Dermis blood vessel endothelial cell (primary cell): Measurements from ENCODE around the gene CLDN4. TPM values are rescaled to one million over a fixed set of nuclear protein-coding genes. Genes with fewer than 3 reads are reported as not detected.
"Not testable (repeated sequence)": the region's sequence is repeated elsewhere in the genome, so short reads cannot be mapped to it uniquely, and the experiment has no call there.

ENCODE experiments used
- DNase-seq: peaks from one replicate; pipeline ENCODE4 v3.0.0; 2010
- total RNA-seq: library from RNA; depleted of rRNA; stranded (reverse); fragments of >200 nt; gene quantifications from 2 replicates; pipeline ENCODE4 v1.2.3, GENCODE V29; 2014

The CLDN4 gene
- total RNA-seq, 1 donor from 2014 or later: 1.2 TPM

GRCh38 chr7:73844131-73844547, 13.3 kb downstream of the CLDN4 start:
- no peak for DNase-seq

- DNase-seq: no peak
These were observed 14.2 kb downstream of the CLDN4 start for GRCh38 chr7:73844848-73845460.

GRCh38 chr7:73845701-73846195, 15.0 kb downstream of the CLDN4 start:
- not testable (repeated sequence) for DNase-seq

- DNase-seq: no peak
These were observed 17.3 kb downstream of the CLDN4 start for GRCh38 chr7:73847941-73848723.

DNA sequence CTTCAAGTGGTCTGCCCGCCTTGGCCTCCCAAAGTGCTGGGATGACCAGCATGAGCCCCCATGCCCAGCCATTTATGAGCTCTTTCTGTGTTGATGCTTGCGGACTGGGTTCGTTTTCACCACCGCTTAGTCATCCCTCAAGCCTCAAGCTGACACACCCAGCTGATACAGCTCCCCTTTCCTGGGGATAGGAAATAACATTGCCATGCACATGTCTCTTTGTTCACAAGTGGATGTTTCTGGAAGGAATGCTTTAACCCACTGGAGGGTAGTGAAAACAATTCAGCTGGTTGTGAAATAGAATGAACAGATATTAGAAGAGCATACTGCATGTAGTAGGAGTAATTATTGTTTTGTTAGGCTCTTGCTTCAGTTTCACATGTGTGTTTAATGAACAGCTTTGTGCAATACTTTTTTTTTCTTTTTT, 20.0 kb downstream of the CLDN4 start:
- peak; percentile 91 for DNase-seq

DNA sequence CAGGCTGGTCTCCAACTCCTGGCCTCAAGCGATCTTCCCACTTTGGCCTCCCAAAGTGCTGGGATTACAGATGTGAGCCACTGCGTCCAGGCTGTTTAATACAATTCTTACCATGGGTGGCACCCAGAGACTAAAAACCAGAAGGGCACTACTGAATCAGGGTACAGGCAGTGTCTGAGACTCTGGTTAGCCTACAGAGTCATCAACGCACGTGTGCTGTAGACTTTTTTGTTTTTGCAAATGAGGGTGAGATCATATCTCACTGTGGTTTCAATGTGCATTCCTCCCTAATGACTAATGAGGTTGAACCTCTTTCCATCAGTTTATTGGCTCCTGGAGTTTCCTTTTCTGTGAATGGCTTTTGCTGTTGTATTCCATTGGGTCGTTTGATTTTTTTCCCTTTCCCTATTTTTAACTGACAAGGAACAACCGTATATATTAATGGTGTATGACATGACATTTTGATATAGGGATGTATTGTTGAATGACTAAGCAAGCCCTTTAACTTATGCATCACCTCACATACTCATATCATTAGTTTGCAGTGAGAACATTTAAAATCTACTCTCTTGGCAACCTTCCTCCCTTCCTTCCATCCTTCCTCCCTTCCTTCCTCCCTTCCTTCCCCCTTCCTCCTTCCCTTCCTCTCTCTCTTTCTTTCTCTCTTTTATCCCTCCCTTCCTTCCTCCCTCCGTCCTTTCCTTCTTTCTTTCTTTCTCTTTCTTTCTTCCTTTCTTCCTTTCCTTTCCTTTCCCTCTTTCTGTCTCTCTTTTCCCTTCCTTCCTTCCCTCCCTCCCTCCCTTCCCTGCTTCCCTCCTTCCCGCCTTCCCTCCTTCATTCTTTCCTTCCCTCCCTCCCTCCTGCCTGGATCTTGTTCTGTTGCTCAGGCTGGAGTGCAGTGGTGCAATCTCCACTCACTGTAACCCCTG, 20.9 kb downstream of the CLDN4 start:
- DNase-seq: peak; percentile 96

DNA sequence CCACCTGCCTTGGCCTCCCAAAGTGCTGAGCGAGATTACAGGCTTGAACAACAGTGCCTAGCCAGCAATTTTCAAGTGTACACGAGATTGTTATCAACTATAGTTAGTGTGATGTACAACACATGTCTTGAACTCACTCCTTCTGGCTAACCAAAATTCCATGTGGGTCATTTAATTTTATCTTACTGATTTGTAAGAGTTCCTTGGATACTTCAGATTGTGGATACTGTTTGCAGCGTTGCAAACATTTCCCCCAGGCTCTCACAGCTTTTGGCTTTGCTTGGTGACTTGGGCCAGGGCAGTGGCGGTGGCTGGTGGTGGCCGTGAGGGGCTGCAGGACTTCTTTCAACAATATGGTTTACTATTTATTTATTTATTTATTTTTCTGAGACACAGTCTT, 21.7 kb downstream of the CLDN4 start:
- no peak for DNase-seq

DNA sequence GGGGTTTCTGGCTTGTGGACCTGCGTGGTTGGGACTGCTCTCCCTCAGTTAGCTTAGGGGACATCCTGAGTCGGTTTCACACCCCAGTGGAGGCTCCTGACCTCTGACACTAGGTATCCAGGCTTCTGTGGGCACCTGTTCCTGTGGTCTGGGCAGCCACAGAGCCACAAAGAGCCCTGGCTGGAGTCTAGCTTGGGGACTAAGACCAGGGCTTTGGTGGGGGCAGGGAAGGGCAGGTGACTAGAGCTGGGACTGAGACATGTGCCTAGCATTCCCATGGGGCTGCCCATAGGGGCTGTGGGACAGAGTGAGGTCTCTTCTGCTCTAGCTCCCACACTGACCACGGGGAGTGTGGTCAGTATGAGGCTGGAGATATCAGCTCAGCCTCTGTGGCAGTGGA, 26.1 kb downstream of the CLDN4 start:
- DNase-seq: no peak

DNA sequence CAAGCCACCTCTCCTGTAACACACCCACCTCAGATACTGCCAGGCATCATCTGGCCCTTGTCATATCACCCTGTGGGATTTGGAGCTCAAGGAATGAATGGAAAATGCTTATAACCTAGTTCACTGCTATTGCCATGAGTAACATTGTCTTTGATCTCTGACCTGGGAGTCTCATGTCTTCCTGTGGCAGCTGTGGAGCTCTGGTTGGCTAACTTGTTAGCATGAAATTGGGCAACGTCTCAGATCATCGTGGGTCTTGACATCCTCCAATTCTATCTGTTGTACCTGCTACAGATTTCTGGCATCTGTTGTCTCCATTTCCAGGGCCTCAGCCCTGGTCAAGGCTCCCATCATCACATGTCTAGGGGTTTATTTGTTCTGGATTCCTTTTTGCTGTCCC, 28.0 kb downstream of the CLDN4 start:
- no peak for DNase-seq

- no peak for DNase-seq
These were observed 30.1 kb downstream of the CLDN4 start, which contains the start of gene TMEM270 for GRCh38 chr7:73860859-73861258. TMEM270 (plus strand) TSS chr7:73861159; CDS start chr7:73861195, 36 bp downstream.

DNA sequence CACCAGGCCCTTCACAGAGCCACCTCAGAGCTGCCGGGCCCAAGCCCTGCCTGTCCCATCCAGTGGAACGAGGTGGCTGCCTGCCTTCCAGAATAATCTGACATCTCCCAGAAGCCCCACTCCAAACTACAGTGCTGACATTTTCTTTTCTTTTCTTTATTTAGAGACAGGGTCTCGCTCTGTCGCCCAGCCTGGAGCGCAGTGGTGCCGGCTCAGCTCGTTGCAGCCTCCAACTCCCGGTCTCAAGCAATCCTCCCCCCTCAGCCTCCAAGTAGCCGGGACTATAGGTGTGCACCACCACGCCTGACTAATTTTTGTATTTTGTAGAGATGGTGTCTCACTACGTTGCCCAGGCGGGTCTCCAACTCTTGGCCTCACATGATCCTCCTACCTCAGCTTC, 30.5 kb downstream of the CLDN4 start:
- no peak for DNase-seq

DNA sequence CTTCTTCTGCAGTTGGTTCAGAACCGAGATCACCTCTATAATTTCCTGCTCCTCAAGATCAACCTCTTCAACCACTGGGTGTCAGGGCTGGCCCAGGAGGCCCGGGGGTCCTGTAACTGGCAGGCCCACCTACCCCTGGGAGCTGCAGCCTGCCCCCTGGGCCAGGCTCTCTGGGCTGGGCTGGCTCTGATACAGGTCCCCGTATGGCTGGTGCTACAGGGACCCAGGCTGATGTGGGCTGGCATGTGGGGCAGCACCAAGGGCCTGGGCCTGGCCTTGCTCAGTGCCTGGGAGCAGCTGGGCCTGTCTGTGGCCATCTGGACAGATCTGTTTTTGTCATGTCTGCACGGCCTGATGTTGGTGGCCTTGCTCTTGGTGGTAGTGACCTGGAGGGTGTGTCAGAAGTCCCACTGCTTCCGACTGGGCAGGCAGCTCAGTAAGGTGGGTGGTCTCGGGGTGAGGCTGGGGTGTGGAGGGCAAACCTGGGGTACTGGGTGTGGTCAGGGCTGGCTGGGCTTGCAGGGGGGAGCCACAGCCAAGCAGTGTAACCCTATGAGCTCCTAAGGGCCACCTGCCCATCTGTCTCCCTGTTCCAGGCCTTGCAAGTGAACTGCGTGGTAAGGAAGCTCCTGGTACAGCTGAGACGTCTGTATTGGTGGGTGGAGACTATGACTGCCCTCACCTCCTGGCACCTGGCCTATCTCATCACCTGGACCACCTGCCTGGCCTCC, 34.4 kb downstream of the CLDN4 start:
- DNase-seq: no peak

DNA sequence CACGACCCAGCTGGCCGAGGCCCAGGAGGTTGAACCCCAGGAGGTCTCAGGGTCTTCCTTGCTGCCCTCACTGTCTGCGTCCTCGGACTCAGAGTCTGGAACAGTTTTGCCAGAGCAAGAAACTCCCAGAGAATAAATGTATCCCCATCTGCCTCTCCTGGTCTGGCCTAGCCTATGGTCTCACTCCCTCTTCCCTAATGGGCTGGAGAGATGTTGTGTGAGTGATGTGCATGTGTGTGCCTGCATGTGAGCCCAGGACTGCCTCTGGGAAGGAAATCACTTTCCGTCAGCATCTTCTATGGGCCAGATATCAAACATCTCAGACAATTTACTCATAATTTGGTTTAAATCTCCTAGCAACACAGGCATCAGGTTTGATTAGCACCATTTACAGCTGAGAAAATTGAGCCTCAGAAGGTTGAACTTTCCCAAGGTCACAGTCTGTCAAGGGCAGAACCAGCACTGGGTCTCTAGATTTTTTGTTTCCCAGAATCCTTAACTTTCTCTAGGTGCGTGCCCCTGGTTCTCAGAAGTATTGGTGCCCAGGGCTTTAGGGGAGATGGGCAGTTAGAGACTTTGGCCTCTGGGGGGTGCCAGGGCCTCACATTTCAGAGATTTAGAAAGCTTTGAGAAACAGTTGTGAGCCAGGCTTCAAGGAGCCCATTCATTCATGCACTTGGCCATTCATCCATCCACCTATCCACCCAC, 35.1 kb downstream of the CLDN4 start:
- DNase-seq: peak; percentile 75

- no peak for DNase-seq
These were observed 35.6 kb downstream of the CLDN4 start for GRCh38 chr7:73866446-73866767.

DNA sequence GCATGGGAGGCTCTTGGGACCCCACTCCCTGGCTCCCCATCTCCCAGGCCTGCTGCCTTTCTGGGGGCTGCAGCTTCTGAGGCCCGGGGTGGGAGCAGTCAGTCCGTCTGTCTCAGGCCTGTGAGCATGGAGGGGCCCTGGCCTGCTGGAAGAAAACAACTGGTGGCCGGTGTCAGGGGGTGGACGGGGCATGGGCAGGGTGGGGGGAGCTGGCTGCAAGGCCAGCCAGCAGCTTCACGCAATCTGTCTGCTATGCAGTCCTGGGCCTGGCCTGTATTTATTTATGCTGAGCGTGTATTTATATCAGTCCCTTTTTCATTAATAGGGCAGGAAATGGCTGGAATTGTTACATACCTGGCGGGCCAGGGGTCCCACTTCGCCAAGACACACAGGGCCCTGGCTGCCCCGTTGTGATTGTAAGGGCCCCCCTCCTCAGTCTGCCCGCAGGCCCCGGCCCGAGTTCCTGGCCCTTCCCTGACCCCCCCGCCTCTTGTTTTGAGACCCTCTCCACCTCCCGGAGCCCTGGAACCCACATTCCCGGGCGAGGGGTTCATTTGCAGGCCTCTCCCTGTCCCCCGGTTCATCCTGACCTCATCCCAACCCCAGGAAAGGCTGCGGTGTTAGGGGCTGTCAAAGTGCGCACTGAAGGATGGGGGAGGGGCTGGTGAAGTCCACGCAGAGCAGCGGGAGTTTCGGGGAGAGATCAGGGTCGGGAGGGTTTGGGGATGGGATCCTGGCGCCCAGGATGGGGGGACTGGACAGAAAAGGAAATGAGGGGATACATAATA, 38.4 kb downstream of the CLDN4 start:
- no peak for DNase-seq

GRCh38 chr7:73870041-73870492, 39.3 kb downstream of the CLDN4 start:
- no peak for DNase-seq

DNA sequence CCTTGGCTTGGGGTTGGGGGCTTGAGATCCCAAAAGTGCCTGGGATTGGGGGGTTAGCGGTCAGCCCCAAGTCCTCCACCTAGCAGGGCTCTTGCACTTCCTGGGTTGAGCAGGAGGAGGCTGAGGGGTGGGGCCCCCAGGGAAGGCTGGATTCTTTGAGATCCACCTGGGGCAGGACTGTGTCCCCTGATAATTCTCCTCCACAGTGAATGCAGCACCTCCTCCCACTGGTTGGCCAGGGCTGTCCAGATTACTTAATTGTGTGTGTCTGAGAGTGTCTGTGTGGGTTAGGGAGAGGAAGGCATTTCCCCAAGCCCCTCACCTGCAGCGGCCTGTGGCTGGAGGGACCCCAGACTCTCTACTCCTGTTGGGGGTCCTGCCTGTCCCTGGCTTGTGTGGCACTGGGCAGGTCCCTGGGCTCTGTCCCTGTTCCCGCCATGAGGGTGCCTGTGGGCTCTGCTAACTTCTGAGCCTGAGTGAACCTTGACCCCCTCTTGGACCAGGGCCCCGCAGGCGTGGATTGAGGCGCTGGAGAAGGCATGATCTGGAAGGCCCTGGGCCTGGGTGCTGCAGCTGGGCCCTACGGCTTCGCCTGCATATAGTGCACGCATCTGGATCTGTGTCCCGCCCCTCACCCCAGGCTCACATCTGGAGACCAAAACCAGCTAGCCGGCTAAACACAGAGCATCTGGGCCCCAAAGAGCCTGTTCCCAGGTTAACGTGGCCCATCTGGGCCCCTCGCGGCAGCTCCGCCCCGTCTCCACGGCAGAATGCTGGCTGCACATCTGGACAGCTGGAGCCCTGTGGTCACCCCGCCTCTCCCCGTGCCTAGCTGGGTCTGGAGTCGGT, 40.6 kb downstream of the CLDN4 start:
- no peak for DNase-seq

DNA sequence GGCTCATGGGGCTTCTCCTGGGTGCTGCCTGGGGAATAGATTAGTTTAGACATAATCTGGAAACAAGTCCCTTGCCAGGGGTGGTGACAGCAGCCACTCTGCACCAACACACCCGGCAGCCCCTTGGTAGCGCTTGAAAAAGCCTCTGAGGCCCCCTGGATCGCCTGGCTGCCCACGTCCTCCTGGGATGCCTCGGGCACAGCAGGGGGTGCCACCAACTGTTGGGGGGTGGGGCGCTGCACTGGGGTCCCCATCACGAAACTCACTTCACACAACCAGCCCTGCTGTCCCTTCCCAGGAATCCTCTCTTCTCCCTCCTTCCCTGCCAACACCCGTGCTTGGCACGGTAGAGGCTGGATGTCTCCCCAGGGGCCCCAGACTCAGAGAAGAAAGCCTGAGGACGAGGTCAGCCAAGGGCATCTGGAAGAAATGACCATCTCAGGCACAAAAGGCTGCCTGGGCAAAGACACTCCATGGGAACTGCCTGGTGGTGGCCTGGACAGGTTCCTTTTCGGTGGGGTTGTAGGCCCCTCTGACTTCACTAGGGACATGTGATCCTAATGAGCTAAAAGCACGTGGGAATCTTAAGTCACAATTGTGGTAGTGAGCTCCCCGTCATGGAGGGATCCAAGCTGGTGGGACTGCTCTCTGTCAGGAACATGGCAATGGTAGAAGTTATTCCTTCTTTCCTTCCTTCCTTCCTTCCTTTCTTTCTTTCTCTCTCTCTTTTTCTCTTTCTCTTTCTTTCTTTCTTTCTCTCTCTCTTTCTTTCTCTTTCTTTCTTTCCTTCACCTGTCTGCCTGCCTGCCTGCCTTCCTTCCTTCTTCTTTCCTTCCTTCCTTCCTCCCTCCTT, 41.5 kb downstream of the CLDN4 start:
- DNase-seq: no peak

DNA sequence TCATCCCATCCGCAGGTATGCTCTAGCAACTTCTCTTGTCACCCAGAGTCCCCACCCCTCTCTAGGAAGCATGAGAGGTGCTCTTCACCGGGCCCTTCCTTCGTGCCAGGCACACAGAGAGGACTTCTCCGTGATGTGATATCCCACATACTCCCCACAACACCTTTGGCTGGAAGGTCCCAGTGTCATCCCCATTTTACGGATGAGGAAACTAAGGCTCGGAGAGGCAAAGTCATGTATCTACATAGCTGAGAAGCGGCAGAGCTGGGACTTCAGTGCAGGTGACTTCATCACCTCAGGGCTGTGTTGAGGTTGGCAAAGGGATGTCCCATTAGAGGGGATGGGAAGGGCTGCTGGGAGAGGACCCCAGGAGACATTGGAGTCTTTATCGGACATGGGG, 45.6 kb downstream of the CLDN4 start:
- no peak for DNase-seq
